Subcutaneous abdominal adipose tissue (tissue), 5 donors: ENCODE results near the gene SMIM23.

ENCODE experiments used
- H3K27ac ChIP-seq: one replicate; pipeline ENCODE4 v1.7.0; 2013; ENCODE audit warnings: low read depth, mild to moderate bottlenecking, inconsistent platforms, low read length, moderate library complexity
- H3K27me3 ChIP-seq, 5 donors: one replicate each; pipeline ENCODE4 v1.7.0; 2013; ENCODE audit warnings: low read length in 5 of 5, inconsistent platforms in 1 of 5; ENCODE audit not compliant: control insufficient read depth in 5 of 5, insufficient read depth in 4 of 5
- H3K36me3 ChIP-seq, 5 donors: one replicate each; pipeline ENCODE4 v1.7.0; 2013; ENCODE audit warnings: low read length in 5 of 5; ENCODE audit not compliant: control insufficient read depth in 5 of 5, insufficient read depth in 5 of 5
- H3K4me1 ChIP-seq, 5 donors: one replicate each; pipeline ENCODE4 v1.7.0; 2013; ENCODE audit warnings: low read length in 5 of 5, mild to moderate bottlenecking in 3 of 5, moderate library complexity in 1 of 5; ENCODE audit not compliant: control insufficient read depth in 5 of 5, insufficient read depth in 5 of 5
- H3K4me3 ChIP-seq, 5 donors: one replicate each; pipeline ENCODE4 v1.7.0; 2013; ENCODE audit warnings: low read length in 5 of 5, low read depth in 1 of 5
- H3K9ac ChIP-seq, 5 donors: one replicate each; pipeline ENCODE4 v1.7.0; 2013; ENCODE audit warnings: low read length in 5 of 5, mild to moderate bottlenecking in 4 of 5, moderate library complexity in 3 of 5
- H3K9me3 ChIP-seq, 5 donors: one replicate each; pipeline ENCODE4 v1.7.0; 2013; ENCODE audit warnings: low read length in 5 of 5; ENCODE audit not compliant: control insufficient read depth in 5 of 5
- donor health status: healthy.
- donor health status: healthy.
- donor health status: healthy.
- donor health status: healthy.
- donor health status: healthy.

Gene SMIM23

DNA sequence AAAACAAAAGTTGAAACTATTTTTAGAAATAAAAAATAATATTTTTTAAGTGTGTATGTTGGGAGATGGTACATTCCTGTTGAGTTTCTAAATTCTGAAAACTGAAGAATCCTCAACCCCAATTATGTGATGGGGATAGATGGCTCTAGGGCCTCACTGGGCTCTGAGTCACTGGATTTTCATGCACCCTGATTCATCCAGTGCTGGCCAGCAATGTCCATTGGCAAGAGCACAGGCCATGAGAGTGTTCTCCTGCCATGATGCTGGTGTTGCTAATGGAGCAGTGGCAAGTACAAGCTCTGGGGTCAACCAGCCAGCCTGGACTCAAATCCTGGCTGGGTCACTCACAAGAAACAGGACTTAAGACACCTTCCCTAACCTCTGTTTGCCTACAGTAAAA, 23.3 kb downstream of the SMIM23 start:
- H3K27me3 ChIP-seq: peaks cover 0 to 16% (median 12%) of the 10 kb centered on the region in 5 donors
- no peak overlapping the region for H3K9ac ChIP-seq
- H3K27ac ChIP-seq: no peak overlapping the region
- peaks cover 0 to 6% (median 3%) of the 10 kb centered on the region in 5 donors for H3K4me1 ChIP-seq
- no peak overlapping the region for H3K4me3 ChIP-seq
- H3K36me3 ChIP-seq: no peaks in the 10 kb centered on the region
- H3K9me3 ChIP-seq: peaks cover 0 to 25% (median 10%) of the 10 kb centered on the region in 5 donors

DNA sequence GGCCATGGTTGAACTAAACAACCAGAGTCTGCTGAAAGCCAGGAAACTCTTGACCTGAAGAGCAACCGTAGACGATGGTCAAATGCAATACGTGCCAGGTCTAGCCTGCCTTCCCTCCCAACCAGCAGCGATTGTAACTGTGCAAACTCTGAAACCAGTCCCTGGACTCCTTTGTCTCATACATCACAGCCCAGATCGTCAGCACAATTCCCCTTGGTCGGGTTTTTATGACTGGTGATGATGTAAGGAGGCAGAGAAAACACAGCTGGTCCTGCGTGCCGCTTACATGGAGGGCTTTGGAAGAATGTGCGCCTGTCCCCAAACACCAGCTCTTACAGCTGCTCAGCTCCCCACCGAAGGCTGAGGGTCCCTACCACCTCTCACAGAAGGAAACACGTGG, 24.6 kb downstream of the SMIM23 start:
- Histone ChIP-seq H3K4me3 (no peak overlapping the region), H3K9ac (no peak overlapping the region), H3K9me3 (peaks cover 0 to 25% (median 10%) of the 10 kb centered on the region in 5 donors), H3K27me3 (peaks cover 0 to 16% (median 11%) of the 10 kb centered on the region in 5 donors), H3K4me1 (peaks cover 0 to 12% (median 6%) of the 10 kb centered on the region in 5 donors), H3K27ac (no peak overlapping the region), H3K36me3 (no peaks in the 10 kb centered on the region)

DNA sequence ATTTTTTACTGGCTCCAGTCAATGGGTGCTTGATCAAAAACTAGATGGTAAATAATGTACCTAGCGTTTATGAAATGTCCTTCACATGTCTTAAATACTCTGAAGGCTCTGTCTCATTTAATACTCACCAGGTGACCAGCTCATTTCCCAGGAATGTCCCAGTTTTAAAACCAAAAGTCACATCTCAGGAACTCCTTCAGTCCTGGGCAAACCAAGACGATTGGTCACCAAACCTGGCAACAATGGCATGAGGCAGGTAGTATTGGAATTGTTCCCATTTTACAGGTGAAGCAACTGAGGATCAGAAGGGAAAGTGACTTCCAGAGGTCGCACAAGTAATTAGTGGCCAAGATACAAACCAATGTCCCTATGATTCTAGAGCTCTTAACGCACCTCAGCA, 27.7 kb downstream of the SMIM23 start:
- no peak overlapping the region for H3K27ac ChIP-seq
- H3K4me1 ChIP-seq: peaks cover 0 to 8% (median 0%) of the 10 kb centered on the region in 5 donors

DNA sequence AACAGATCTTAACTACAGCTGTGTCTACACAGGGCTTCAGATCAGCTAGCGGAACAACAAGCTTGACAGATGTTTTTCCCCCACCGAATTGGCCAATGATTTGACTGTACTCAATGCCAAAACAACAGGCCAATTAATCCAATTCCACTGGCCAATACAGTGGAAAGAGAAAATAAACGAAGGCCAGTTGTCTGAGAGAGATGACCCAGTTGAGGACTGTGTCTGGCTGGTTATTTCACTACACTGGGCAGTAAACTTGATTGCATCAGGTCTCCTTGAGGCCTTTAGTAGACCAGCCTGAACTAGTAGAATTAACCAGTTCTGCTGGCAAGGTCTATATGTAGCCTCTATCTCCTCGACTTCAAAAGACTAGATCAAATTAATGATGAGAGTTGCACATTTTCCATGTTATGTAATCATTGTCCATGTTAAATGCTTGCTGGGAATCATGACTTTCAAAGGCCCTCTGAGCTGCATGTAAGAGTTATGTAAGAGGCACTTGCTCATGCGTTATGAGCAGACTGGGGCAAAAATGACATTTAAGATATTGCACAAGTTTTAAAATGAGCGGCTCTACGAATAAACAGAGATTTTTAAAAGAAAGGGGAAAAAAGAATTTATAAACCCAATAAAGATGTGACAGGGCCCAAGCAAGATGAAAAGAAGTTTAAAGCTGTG, 28.3 kb downstream of the SMIM23 start:
- no peaks in the 10 kb centered on the region for H3K27me3 ChIP-seq
- no peak overlapping the region for H3K4me3 ChIP-seq
- H3K27ac ChIP-seq: no peak overlapping the region
- H3K4me1 ChIP-seq: peaks cover 0 to 8% (median 0%) of the 10 kb centered on the region in 5 donors
- no peaks in the 10 kb centered on the region for H3K36me3 ChIP-seq
- peaks cover 0 to 25% (median 10%) of the 10 kb centered on the region in 5 donors for H3K9me3 ChIP-seq
- H3K9ac ChIP-seq: no peak overlapping the region

More for the DNA sequence above, 27.7 kb downstream of the SMIM23 start:
- H3K9me3 ChIP-seq: peaks cover 0 to 25% (median 10%) of the 10 kb centered on the region in 5 donors
- H3K36me3 ChIP-seq: no peaks in the 10 kb centered on the region
- H3K27me3 ChIP-seq: no peaks in the 10 kb centered on the region
- H3K9ac ChIP-seq: no peak overlapping the region
- H3K4me3 ChIP-seq: no peak overlapping the region

GRCh38 chr5:171816666-171817065, 31.0 kb downstream of the SMIM23 start:
- H3K27me3 ChIP-seq: no peaks in the 10 kb centered on the region
- H3K36me3 ChIP-seq: no peaks in the 10 kb centered on the region
- no peak overlapping the region for H3K27ac ChIP-seq
- H3K4me1 ChIP-seq: peaks cover 0 to 8% (median 0%) of the 10 kb centered on the region in 5 donors
- H3K4me3 ChIP-seq: no peak overlapping the region
- no peak overlapping the region for H3K9ac ChIP-seq
- peaks cover 0 to 7% (median 0%) of the 10 kb centered on the region in 5 donors for H3K9me3 ChIP-seq

- no peak overlapping the region for H3K4me3 ChIP-seq
- no peak overlapping the region for H3K9ac ChIP-seq
- H3K27ac ChIP-seq: no peak overlapping the region
- no peaks in the 10 kb centered on the region for H3K9me3 ChIP-seq
- no peaks in the 10 kb centered on the region for H3K36me3 ChIP-seq
- H3K27me3 ChIP-seq: no peaks in the 10 kb centered on the region
- no peaks in the 10 kb centered on the region for H3K4me1 ChIP-seq
Observed at GRCh38 chr5:171820561-171820960, 34.9 kb downstream of the SMIM23 start.

DNA sequence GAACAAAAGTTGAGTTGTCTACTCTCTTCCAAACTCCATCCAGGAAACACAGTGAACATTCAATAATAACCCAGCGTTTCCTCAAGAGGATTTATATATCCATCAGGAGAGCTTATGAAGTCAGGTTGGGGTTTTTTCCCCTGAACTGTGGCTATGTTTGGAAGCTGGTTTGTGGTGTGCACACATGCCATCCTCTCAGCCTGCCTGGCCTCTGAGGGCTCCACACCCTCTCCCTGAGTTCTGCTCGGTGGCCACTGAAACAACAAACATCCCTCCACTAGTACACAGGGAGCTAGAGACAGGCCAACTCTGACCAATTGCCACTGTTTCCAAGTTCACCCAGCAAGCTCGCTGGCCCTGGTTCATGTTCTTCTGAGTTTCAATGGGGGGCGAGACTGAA, 35.7 kb downstream of the SMIM23 start:
- Histone ChIP-seq H3K4me3 (no peak overlapping the region), H3K4me1 (no peaks in the 10 kb centered on the region), H3K9ac (no peak overlapping the region), H3K9me3 (no peaks in the 10 kb centered on the region), H3K27me3 (no peaks in the 10 kb centered on the region), H3K27ac (no peak overlapping the region), H3K36me3 (no peaks in the 10 kb centered on the region)

GRCh38 chr5:171823269-171823668, 37.7 kb downstream of the SMIM23 start:
- Histone ChIP-seq H3K36me3 (no peaks in the 10 kb centered on the region), H3K9me3 (no peaks in the 10 kb centered on the region), H3K4me1 (no peaks in the 10 kb centered on the region), H3K27me3 (no peaks in the 10 kb centered on the region), H3K27ac (no peak overlapping the region), H3K9ac (no peak overlapping the region), H3K4me3 (no peak overlapping the region)

- Histone ChIP-seq H3K4me1 (no peaks in the 10 kb centered on the region), H3K4me3 (no peak overlapping the region), H3K27ac (no peak overlapping the region), H3K27me3 (no peaks in the 10 kb centered on the region), H3K36me3 (no peaks in the 10 kb centered on the region), H3K9me3 (peaks cover 0 to 7% (median 0%) of the 10 kb centered on the region in 5 donors), H3K9ac (no peak overlapping the region)
Observed at GRCh38 chr5:171825051-171825450, 39.4 kb downstream of the SMIM23 start.

DNA sequence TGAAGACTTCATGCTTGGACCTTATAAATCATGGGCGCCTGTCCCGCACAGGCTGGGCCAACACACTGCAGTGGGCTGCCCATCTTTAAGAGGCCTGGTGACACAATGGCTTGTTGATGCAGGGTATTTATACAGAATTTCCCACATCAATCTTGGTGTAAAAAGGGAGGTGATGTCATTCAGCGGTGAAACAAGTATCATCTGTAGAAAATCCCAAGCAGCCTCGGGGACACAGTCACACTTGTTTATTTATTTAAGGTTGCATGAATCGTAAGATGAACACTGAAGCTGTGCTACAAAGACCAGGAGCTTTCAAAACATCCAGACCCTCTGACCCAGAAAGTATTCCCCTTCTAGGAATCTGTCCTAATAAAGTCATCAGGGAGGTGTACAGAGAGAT, 40.5 kb downstream of the SMIM23 start:
- H3K9me3 ChIP-seq: peaks cover 0 to 7% (median 0%) of the 10 kb centered on the region in 5 donors
- no peaks in the 10 kb centered on the region for H3K4me1 ChIP-seq
- no peaks in the 10 kb centered on the region for H3K36me3 ChIP-seq
- no peak overlapping the region for H3K4me3 ChIP-seq
- H3K27ac ChIP-seq: no peak overlapping the region
- H3K27me3 ChIP-seq: no peaks in the 10 kb centered on the region
- no peak overlapping the region for H3K9ac ChIP-seq
